GM19455 (cell line): ENCODE measurements around the gene PSMD1.

Experiments used
- ATAC-seq: cut with Tn5 transposase; IDR thresholded peaks from one replicate; pipeline ENCODE4 v1.9.1; 2021; ENCODE audit not compliant: unreplicated experiment

The PSMD1 gene

GRCh38 chr2:231110551-231110950 lies 53.9 kb downstream of the PSMD1 start:
- ATAC-seq, result no peak

GRCh38 chr2:231111987-231112386 lies 55.3 kb downstream of the PSMD1 start:
- no peak for ATAC-seq

GRCh38 chr2:231113489-231113888 lies 56.8 kb downstream of the PSMD1 start:
- no peak for ATAC-seq

GRCh38 chr2:231115651-231116050 lies 59.0 kb downstream of the PSMD1 start:
- ATAC-seq, result no peak

- ATAC-seq, result no peak
These were observed 60.5 kb downstream of the PSMD1 start for GRCh38 chr2:231117148-231117547.

- ATAC-seq, result no peak
These were observed 61.4 kb downstream of the PSMD1 start for GRCh38 chr2:231117922-231118613.

GRCh38 chr2:231118614-231118942 lies 61.9 kb downstream of the PSMD1 start:
- ATAC-seq, result no peak

- no peak for ATAC-seq
These were observed 66.8 kb downstream of the PSMD1 start for GRCh38 chr2:231123362-231123898.

GRCh38 chr2:231124838-231125568 lies 68.3 kb downstream of the PSMD1 start, which contains the start of gene HTR2B:
HTR2B (minus strand) TSS chr2:231125042; CDS start chr2:231123764, 1,278 bp downstream.
- no peak for ATAC-seq

GRCh38 chr2:231126123-231126522 lies 69.5 kb downstream of the PSMD1 start:
- no peak for ATAC-seq

GRCh38 chr2:231127480-231127879 lies 70.8 kb downstream of the PSMD1 start:
- no peak for ATAC-seq

GRCh38 chr2:231127936-231128335 lies 71.3 kb downstream of the PSMD1 start:
- no peak for ATAC-seq

GRCh38 chr2:231128541-231128940 lies 71.9 kb downstream of the PSMD1 start:
- ATAC-seq, result no peak

GRCh38 chr2:231129216-231129615 lies 72.5 kb downstream of the PSMD1 start:
- ATAC-seq, result no peak

GRCh38 chr2:231130336-231131056 lies 73.8 kb downstream of the PSMD1 start:
- ATAC-seq, result no peak

- ATAC-seq, result no peak
These were observed 75.5 kb downstream of the PSMD1 start for GRCh38 chr2:231132129-231132528.

GRCh38 chr2:231133365-231134099 lies 76.9 kb downstream of the PSMD1 start:
- ATAC-seq, result no peak

- no peak for ATAC-seq
These were observed 78.4 kb downstream of the PSMD1 start for GRCh38 chr2:231134910-231135655.

GRCh38 chr2:231138699-231139098 lies 82.0 kb downstream of the PSMD1 start:
- ATAC-seq, result no peak

GRCh38 chr2:231139796-231140195 lies 83.1 kb downstream of the PSMD1 start:
- no peak for ATAC-seq
